Activated CD8-positive, alpha-beta T cell treated with anti-CD3 and anti-CD28 coated beads, Interleukin-2, amount 10 ng/mL, durations not matched to agents 7 days and 5 days (primary cell): ENCODE data around the gene DPEP2NB. TPM values are rescaled to one million over a fixed set of nuclear protein-coding genes. Genes with fewer than 3 reads are reported as not detected.
"Not testable (repeated sequence)": the region's sequence is repeated elsewhere in the genome, so short reads cannot be mapped to it uniquely, and the experiment has no call there.

Source experiments
- ATAC-seq: fragments of 150-1000 bp; cut with Tn5 transposase; one replicate; pipeline ENCODE4 v1.10.0; 2021; ENCODE audit warnings: moderate library complexity
- CTCF ChIA-PET: fragments of 350-600 bp; sonication (Branson Sonifier 250); formaldehyde crosslinking; loops from one replicate; lab custom pipeline; 2021; ENCODE audit warnings: antibody characterized with exemption; lab: Charles Lee
- POLR2A ChIA-PET: fragments of 350-600 bp; sonication (Branson Sonifier 250); formaldehyde crosslinking; loops from one replicate; lab custom pipeline; 2021; ENCODE audit warnings: antibody characterized with exemption; lab: Charles Lee
- DNase-seq: peaks from one replicate; pipeline ENCODE4 v3.0.0-alpha.2; 2020
- H3K27ac Mint-ChIP-seq: one replicate; pipeline ENCODE4 v1.8.0; 2021; ENCODE audit warnings: mild to moderate bottlenecking, mixed read lengths
- H3K27me3 Mint-ChIP-seq: one replicate; pipeline ENCODE4 v1.8.0; 2021; ENCODE audit warnings: low read depth, mixed read lengths
- H3K36me3 Mint-ChIP-seq: one replicate; pipeline ENCODE4 v1.8.0; 2021; ENCODE audit warnings: low read depth, mixed read lengths
- H3K4me1 Mint-ChIP-seq: one replicate; pipeline ENCODE4 v1.8.0; 2021; ENCODE audit warnings: low read depth, mixed read lengths
- H3K4me3 Mint-ChIP-seq: one replicate; pipeline ENCODE4 v1.8.0; 2021; ENCODE audit warnings: mild to moderate bottlenecking, mixed read lengths
- H3K9me3 Mint-ChIP-seq: one replicate; pipeline ENCODE4 v1.8.0; 2022; ENCODE audit warnings: mixed read lengths; ENCODE audit not compliant: insufficient read depth
- total RNA-seq, 2 experiments: library from RNA; stranded (reverse); gene quantifications; one replicate each; pipeline ENCODE4 v1.2.3, GENCODE V29; 2021

Gene DPEP2NB
- total RNA-seq, 2 experiments from 2014 or later: not detected

- ATAC-seq (peak; percentile 99), DNase-seq (peak; percentile 93)
- no peaks in the 10 kb centered on the region for H3K27me3 Mint-ChIP-seq
- CTCF ChIA-PET: interaction anchor here (0.6 to 4.5 kb wide), 53 partner anchors 9 to 520 kb away, joined by 3 to 32 read pairs (median 7); partner anchors contain the start of genes DDX28, DPEP2, DPEP3 and DUS2
- H3K4me3 Mint-ChIP-seq: no peak overlapping the region
- peaks cover 30% of the 10 kb centered on the region for H3K36me3 Mint-ChIP-seq
- peaks cover 26% of the 10 kb centered on the region for H3K4me1 Mint-ChIP-seq
- H3K9me3 Mint-ChIP-seq: no peaks in the 10 kb centered on the region
- POLR2A ChIA-PET: interaction anchor here (0.6 to 2.7 kb wide), 10 partner anchors 9 to 104 kb away, joined by 3 to 12 read pairs (median 3); partner anchors contain the start of genes DDX28, DUS2 and PSMB10
- peak overlapping the region; percentile 69 for H3K27ac Mint-ChIP-seq
Observed at GRCh38 chr16:68040506-68041288, 25.0 kb upstream of the DPEP2NB start.

DNA sequence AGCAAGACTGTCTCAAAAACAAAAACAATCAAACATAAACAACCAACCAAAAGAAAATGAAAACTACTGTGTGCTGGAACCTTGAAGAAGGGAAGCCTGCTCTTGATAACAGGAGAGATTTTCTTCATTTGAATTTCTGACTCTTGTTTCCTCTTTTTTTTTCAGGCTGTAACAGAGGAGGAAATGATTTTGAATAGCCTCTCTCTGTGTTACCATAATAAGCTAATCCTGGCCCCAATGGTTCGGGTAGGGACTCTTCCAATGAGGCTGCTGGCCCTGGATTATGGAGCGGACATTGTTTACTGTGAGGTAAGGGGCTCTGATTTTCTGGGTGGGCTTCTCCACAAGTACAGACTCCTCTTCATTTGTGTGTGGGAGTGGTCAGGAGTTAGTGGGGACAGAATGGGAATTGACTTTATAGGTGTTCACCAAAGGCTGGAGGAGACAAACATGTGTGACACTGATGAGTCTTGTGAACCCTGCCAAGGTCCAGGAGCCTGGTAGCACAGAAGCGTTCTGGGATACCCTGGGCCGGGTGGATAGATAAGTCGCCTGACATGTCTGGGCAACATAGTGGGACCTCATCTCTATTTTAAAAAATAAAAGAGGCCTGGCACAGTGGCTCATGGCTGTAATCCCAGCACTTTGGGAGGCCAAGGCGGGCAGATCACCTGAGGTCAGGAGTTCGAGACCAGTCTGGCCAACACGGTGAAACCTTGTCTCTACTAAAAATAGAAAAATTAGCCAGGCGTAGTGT lies 22.3 kb upstream of the DPEP2NB start:
- Mint-ChIP-seq H3K4me1 (peaks cover 32% of the 10 kb centered on the region), H3K9me3 (no peaks in the 10 kb centered on the region), H3K27me3 (no peaks in the 10 kb centered on the region), H3K4me3 (no peak overlapping the region), H3K27ac (peak overlapping the region; percentile 10), H3K36me3 (peaks cover 26% of the 10 kb centered on the region)
- POLR2A ChIA-PET: interaction anchor here (1.3 kb wide), 1 partner anchor 16 kb away, joined by 5 read pairs; the partner anchor contains the start of genes DDX28 and DUS2
- ATAC-seq: no peak
- DNase-seq: no peak
- CTCF ChIA-PET: interaction anchor here (4.5 kb wide), 1 partner anchor 44 kb away, joined by 30 read pairs; no protein-coding TSS in a partner anchor

DNA sequence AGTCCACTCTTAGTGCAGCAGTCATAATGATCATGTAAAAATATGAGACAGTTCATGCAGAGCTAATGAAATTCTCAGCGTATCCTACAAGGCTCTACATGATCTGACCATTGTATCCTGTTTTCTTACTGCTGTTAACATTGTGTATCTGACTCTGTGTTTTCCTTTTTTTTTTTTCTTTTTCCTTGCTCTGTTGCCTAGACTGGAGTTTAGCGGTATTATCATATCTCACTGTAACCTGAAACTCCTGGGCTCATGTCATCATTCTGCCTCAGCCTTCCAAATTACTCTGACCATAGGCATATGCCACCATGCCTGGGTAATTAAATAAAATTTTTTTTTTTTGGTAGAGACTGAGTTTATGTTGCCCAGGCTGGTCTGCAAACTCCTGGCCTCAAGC lies 19.5 kb upstream of the DPEP2NB start:
- CTCF ChIA-PET: interaction anchor here (1.0 to 1.2 kb wide), 2 partner anchors 12 to 49 kb away, joined by 3 to 6 read pairs; partner anchors contain the start of genes DDX28 and DUS2
- no peaks in the 10 kb centered on the region for H3K27me3 Mint-ChIP-seq

GRCh38 chr16:68033101-68033500 lies 17.4 kb upstream of the DPEP2NB start:
- no peak overlapping the region for H3K4me3 Mint-ChIP-seq
- H3K4me1 Mint-ChIP-seq: peaks cover 39% of the 10 kb centered on the region
- H3K27me3 Mint-ChIP-seq: no peaks in the 10 kb centered on the region
- ChIA-PET POLR2A (interaction anchor here (1.9 kb wide), 1 partner anchor 11 kb away, joined by 7 read pairs; the partner anchor contains the start of genes DDX28 and DUS2), CTCF (interaction anchor here (2.5 kb wide), 1 partner anchor 8 kb away, joined by 8 read pairs; no protein-coding TSS in a partner anchor)
- ATAC-seq (no peak), DNase-seq (no peak)
- H3K9me3 Mint-ChIP-seq: no peaks in the 10 kb centered on the region
- peaks cover 23% of the 10 kb centered on the region for H3K36me3 Mint-ChIP-seq
- no peak overlapping the region for H3K27ac Mint-ChIP-seq

More for the DNA sequence above, 19.5 kb upstream of the DPEP2NB start:
- POLR2A ChIA-PET: interaction anchor here (0.6 to 1.8 kb wide), 3 partner anchors 12 to 99 kb away, joined by 3 to 5 read pairs (median 4); partner anchors contain the start of genes DDX28, DUS2 and PSMB10
- Mint-ChIP-seq H3K27ac (no peak overlapping the region), H3K9me3 (no peaks in the 10 kb centered on the region), H3K36me3 (peaks cover 29% of the 10 kb centered on the region), H3K4me3 (no peak overlapping the region), H3K4me1 (peaks cover 47% of the 10 kb centered on the region)
- ATAC-seq (no peak), DNase-seq (no peak)

- POLR2A ChIA-PET: interaction anchor here (1.6 to 1.9 kb wide), 2 partner anchors 9 kb away, joined by 3 to 7 read pairs; partner anchors contain the start of genes DDX28 and DUS2
- Mint-ChIP-seq H3K4me3 (no peak overlapping the region), H3K36me3 (peaks cover 24% of the 10 kb centered on the region), H3K27me3 (no peaks in the 10 kb centered on the region), H3K27ac (peak overlapping the region; percentile 80), H3K4me1 (peaks cover 33% of the 10 kb centered on the region), H3K9me3 (no peaks in the 10 kb centered on the region)
- DNase-seq (no peak), ATAC-seq (peak; percentile 27)
- CTCF ChIA-PET: interaction anchor here (2.5 kb wide), 1 partner anchor 9 kb away, joined by 8 read pairs; no protein-coding TSS in a partner anchor
Observed at GRCh38 chr16:68031951-68032350, 16.2 kb upstream of the DPEP2NB start.

DNA sequence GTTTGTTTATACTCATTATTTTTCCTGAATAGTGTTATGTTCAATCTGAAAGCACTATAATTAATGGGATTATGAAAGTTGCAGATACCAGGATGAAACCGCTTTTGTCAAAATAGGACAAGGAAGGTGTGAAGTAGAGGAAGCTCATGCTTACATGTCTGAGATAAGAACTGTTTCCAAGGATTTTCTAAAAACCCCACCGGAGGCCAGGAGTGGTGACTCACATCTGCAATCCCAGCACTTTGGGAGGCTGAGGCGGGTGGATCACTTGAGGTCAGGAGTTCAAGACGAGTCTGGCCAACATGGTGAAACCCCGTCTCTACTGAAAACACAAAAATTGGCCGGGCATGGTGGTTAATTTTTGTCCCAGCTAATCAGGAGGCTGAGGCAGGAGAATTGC lies 14.4 kb upstream of the DPEP2NB start:
- CTCF ChIA-PET: interaction anchor here (1.0 kb wide), 1 partner anchor 11 kb away, joined by 4 read pairs; no protein-coding TSS in a partner anchor
- peaks cover 30% of the 10 kb centered on the region for H3K36me3 Mint-ChIP-seq
- H3K4me3 Mint-ChIP-seq, H3K27ac Mint-ChIP-seq, ATAC-seq, H3K9me3 Mint-ChIP-seq, DNase-seq, POLR2A ChIA-PET, H3K27me3 Mint-ChIP-seq: not testable (repeated sequence)
- H3K4me1 Mint-ChIP-seq: peaks cover 27% of the 10 kb centered on the region

DNA sequence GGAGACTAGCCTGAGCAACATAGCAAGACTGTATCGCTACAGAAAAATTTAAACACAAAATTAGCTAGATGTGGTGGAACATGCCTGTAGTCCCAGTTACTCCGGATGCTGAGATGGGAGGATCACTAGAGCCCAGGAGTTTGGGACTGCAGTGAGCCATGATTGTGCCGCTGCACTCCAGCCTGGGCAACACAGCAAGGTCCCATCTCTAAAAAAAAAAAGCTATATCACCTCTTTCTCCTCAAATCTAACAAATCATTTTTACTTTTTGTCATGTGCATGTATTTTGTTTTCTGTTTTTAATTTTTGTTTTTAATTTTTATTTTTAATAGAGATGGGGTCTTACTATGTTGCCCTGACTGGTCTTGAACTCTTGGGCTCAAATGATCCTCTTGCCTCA lies 13.3 kb upstream of the DPEP2NB start:
- POLR2A ChIA-PET: no interaction called here

DNA sequence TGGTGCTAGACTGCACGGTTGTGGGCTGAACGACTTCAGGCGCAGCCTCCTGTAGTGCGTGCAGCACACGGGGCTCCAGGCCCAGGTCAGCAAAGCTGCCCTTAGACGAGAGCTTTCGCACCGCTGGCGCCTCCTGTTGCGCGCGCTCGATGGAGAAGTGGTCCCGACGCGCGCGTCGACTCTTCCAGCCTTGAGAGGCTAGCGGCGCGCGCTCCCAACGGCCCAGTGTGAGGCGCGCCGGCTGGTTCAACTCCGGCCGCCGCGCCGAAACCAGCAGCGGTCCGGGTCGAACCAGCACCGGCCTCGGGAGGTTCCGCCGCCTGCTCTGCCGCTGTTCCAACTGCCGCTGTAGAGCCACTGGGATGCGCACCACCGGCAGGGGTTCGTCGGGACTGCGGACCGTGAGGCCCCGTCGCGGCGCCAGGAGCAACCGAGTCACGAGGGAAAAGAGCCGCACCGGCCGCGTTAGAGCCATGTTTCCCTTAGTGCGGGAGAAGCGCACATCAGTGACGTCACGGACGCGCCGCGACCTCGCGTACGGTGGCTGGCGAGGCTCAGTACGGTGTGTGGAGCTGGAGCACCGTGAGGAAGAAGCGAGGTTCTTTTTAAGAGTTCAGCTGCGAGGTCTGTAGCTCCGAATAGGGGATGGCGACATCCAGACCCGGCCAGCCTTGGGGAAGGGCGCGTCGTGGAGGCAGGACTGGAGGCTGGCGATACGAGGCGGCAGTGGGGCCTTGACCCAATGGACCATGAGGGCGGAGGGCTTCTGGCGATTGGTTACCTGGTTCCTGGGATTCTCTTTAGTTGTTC lies 7.2 kb upstream of the DPEP2NB start, which contains the start of the genes DDX28 and DUS2:
DDX28 (minus strand) TSS at position 505 of the 810 bp plus-strand sequence; CDS start at position 475, 30 bp downstream.
DUS2 (plus strand) TSS at position 557 of the 810 bp plus-strand sequence. CDS start 14,740 bp downstream, outside the sequence.
- Mint-ChIP-seq H3K4me3 (peak within 1 kb of the TSS; percentile 94), H3K36me3 (peaks cover 36% of the 10 kb centered on the region), H3K4me1 (peaks cover 29% of the 10 kb centered on the region), H3K9me3 (no peaks in the 10 kb centered on the region), H3K27ac (peak within 1 kb of the TSS; percentile 95), H3K27me3 (no peaks in the 10 kb centered on the region)
- POLR2A ChIA-PET: interaction anchor here (0.7 to 3.0 kb wide), 25 partner anchors 9 to 485 kb away, joined by 3 to 48 read pairs (median 5); partner anchors contain the start of genes DPEP2 and PSMB10
- CTCF ChIA-PET: interaction anchor here (0.7 to 3.5 kb wide), 16 partner anchors 10 to 139 kb away, joined by 3 to 16 read pairs (median 4); partner anchors contain the start of genes DPEP2, NFATC3 and SLC12A4
- DNase-seq (peak; percentile 95), ATAC-seq (peak; percentile 92)

More for the DNA sequence above, 13.3 kb upstream of the DPEP2NB start:
- Mint-ChIP-seq H3K27me3 (no peaks in the 10 kb centered on the region), H3K4me3 (no peak overlapping the region), H3K36me3 (peaks cover 30% of the 10 kb centered on the region), H3K27ac (no peak overlapping the region), H3K9me3 (no peaks in the 10 kb centered on the region), H3K4me1 (peaks cover 30% of the 10 kb centered on the region)
- CTCF ChIA-PET: interaction anchor here (1.9 to 2.1 kb wide), 2 partner anchors 11 to 12 kb away, joined by 7 to 14 read pairs; no protein-coding TSS in a partner anchor
- DNase-seq: no peak
- no peak for ATAC-seq

DNA sequence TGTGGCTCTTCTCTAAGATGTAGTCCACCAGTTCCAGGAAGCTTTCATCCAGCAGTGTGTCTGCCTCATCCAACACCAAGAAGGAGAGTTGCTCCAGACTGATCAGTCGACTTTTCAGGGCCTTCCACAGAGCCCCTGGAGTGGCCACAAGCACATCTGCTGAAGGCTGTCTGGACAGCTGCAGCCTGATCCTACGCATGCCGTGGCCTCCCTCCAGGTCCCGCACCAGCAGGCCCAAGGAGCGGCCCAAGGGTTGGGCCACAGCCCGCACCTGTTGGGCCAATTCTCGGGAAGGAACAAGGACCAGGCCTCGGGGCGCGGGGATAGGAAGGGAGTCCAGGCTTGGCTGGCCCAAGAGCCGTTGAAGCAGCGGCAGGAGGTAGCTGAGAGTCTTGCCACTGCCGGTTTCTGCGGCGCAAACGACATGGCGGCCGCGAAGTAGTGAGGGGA lies 6.6 kb upstream of the DPEP2NB start:
- H3K9me3 Mint-ChIP-seq: no peaks in the 10 kb centered on the region
- H3K36me3 Mint-ChIP-seq: peaks cover 29% of the 10 kb centered on the region
- peak overlapping the region; percentile 94 for H3K4me3 Mint-ChIP-seq
- no peaks in the 10 kb centered on the region for H3K27me3 Mint-ChIP-seq
- peaks cover 27% of the 10 kb centered on the region for H3K4me1 Mint-ChIP-seq
- ChIA-PET CTCF (interaction anchor here (0.7 to 3.5 kb wide), 10 partner anchors 9 to 138 kb away, joined by 3 to 16 read pairs (median 4); partner anchors contain the start of gene DPEP2), POLR2A (interaction anchor here (0.6 to 3.0 kb wide), 16 partner anchors 8 to 88 kb away, joined by 3 to 48 read pairs (median 7); partner anchors contain the start of genes DPEP2 and PSMB10)
- peak overlapping the region; percentile 95 for H3K27ac Mint-ChIP-seq
- DNase-seq (no peak), ATAC-seq (peak; percentile 7)

GRCh38 chr16:68021490-68021889 lies 5.8 kb upstream of the DPEP2NB start:
- H3K4me1 Mint-ChIP-seq: peaks cover 27% of the 10 kb centered on the region
- peak overlapping the region; percentile 94 for H3K4me3 Mint-ChIP-seq
- ChIA-PET CTCF (interaction anchor here (1.1 to 3.5 kb wide), 5 partner anchors 19 to 137 kb away, joined by 3 to 16 read pairs (median 13); partner anchors contain the start of gene DPEP2), POLR2A (interaction anchor here (0.6 to 3.0 kb wide), 12 partner anchors 10 to 87 kb away, joined by 3 to 48 read pairs (median 7); partner anchors contain the start of genes DPEP2 and PSMB10)
- no peak for ATAC-seq
- DNase-seq: no peak
- no peaks in the 10 kb centered on the region for H3K27me3 Mint-ChIP-seq
- no peaks in the 10 kb centered on the region for H3K9me3 Mint-ChIP-seq
- H3K36me3 Mint-ChIP-seq: peaks cover 26% of the 10 kb centered on the region
- H3K27ac Mint-ChIP-seq: no peak overlapping the region
